Immature natural killer cell (primary cell): ENCODE measurements around the gene IRF6. TPM values are rescaled to one million over a fixed set of nuclear protein-coding genes. Genes with fewer than 3 reads are reported as not detected.
A peak's percentile ranks its signal among the peaks of the same experiment; 100 is the strongest.

Source experiments
- DNase-seq, 3 donors: peaks; one replicate each; pipeline ENCODE4 v3.0.0; 2022; ENCODE audit warnings: mixed read lengths in 1 of 3
- H3K27ac Mint-ChIP-seq, 6 donors: one replicate each; pipeline ENCODE4 v1.8.0; 2020; ENCODE audit warnings: mixed read lengths in 6 of 6, mild to moderate bottlenecking in 5 of 6, inconsistent platforms in 4 of 6, moderate library complexity in 3 of 6
- H3K27me3 Mint-ChIP-seq, 3 donors: one replicate each; pipeline ENCODE4 v1.8.0; 2020 to 2021; ENCODE audit warnings: low read depth in 3 of 3, mild to moderate bottlenecking in 3 of 3, mixed read lengths in 3 of 3, moderate library complexity in 3 of 3, inconsistent platforms in 1 of 3
- H3K36me3 Mint-ChIP-seq, 3 donors: one replicate each; pipeline ENCODE4 v1.8.0; 2020; ENCODE audit warnings: mixed read lengths in 3 of 3, inconsistent platforms in 2 of 3, mild to moderate bottlenecking in 2 of 3
- H3K4me1 Mint-ChIP-seq, 2 donors: one replicate each; pipeline ENCODE4 v1.8.0; 2020; ENCODE audit warnings: inconsistent platforms in 2 of 2, mild to moderate bottlenecking in 2 of 2, mixed read lengths in 2 of 2, moderate library complexity in 1 of 2
- H3K4me3 Mint-ChIP-seq, 5 donors: one replicate each; pipeline ENCODE4 v1.8.0; 2020; ENCODE audit warnings: mild to moderate bottlenecking in 5 of 5, mixed read lengths in 5 of 5, inconsistent platforms in 3 of 5, moderate library complexity in 3 of 5
- H3K9me3 Mint-ChIP-seq, 6 donors: one replicate each; pipeline ENCODE4 v1.8.0; 2020; ENCODE audit warnings: mild to moderate bottlenecking in 6 of 6, mixed read lengths in 6 of 6, inconsistent platforms in 4 of 6, moderate library complexity in 3 of 6
- polyA plus RNA-seq, 3 donors: library from polyadenylated mRNA; unstranded; fragments of 300-500 nt; fragmentation: Illumina TruSeq; gene quantifications; one replicate each; pipeline ENCODE4 v1.2.3, GENCODE V29; 2021

IRF6 gene
- 1 to 10 TPM in 2 of 3 donors, not detected in 1; 5.2 TPM for polyA plus RNA-seq

DNA sequence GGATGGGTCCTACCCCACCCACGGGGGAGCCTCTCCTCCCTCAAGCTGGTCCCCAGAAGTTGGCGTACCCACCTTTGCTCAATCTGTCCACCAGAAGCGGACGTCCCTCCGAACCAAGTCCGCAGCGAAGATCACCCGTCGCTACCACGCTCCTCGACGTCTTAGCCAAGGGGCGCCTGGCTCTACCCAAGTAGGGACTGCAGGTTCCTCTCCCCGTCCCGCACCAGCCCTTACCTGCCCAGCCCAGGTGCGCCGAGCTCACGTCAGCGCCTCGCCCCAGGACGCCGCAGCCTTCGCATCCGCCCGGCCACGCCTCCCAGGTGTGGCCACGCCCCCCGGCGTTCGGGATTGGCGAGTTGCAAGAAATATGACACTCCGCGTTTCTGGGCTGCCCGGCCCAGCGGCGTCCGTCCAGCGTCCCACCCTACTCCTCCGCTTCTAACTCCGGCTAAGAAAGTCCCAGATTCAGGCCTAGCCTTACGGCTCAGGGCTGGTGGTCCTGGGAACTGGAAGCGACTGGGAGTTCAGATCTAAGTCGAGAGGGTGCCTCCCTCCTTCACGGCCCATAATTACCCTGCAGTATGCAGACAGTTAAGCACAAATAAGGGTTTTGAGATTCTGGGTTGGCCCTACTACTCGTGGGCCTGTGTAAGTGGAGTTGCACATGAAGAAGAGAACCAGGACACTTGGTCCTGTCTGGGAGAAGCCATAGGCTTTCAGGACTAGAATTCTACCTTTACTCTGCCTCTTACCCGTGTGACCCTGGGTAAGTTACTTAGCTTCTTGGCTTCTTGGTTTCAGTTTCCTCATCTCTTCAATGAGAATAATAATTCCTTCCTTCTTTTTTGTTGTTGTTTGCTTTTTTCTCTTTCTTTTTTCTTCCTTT, at the start of gene IRF6:
TSS of gene IRF6 (minus strand) at position 268 of the 886 bp plus-strand sequence. CDS start 4,729 bp downstream, outside the sequence.
- peaks cover 0 to 6% (median 4%) of the 10 kb centered on the region in 3 donors for H3K36me3 Mint-ChIP-seq
- H3K27ac Mint-ChIP-seq, result peak within 1 kb of the TSS; percentile 90 to 97 (median 94)
- H3K4me3 Mint-ChIP-seq, result peak within 1 kb of the TSS; percentile 93 to 99 (median 95)
- H3K9me3 Mint-ChIP-seq, result no peaks in the 10 kb centered on the region
- DNase-seq, result peak; percentile 59 to 78 (median 71)
- peaks cover 0 to 6% (median 5%) of the 10 kb centered on the region in 3 donors for H3K27me3 Mint-ChIP-seq
- peaks cover 17 to 19% of the 10 kb centered on the region in 2 donors for H3K4me1 Mint-ChIP-seq

DNA sequence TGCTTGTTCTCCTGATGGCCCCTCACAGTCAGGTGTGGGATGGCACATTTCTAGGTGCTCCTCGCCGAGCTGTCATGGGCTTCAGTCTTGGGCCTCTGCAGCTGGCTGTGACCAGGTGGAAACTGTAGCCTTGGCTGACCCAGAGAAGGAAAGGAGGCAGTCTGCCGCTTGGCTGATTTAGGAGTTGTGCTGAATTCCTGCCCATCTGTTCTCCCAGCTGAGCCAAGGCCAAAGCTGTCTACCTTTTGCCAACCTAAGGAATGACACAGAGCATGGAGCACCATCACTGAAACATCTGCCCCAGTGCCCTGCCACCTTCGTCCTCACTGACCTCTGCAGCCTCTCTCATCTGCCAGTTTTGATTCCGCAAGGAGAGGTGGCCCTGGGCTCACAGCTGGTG, 49.7 kb upstream of the IRF6 start:
- no peak overlapping the region for H3K4me3 Mint-ChIP-seq
- no peaks in the 10 kb centered on the region for H3K27me3 Mint-ChIP-seq
- no peak for DNase-seq
- peaks cover 13 to 36% (median 28%) of the 10 kb centered on the region in 3 donors for H3K36me3 Mint-ChIP-seq
- H3K4me1 Mint-ChIP-seq, result no peaks in the 10 kb centered on the region
- no peaks in the 10 kb centered on the region for H3K9me3 Mint-ChIP-seq
- no peak overlapping the region for H3K27ac Mint-ChIP-seq

- Mint-ChIP-seq H3K27me3 (no peaks in the 10 kb centered on the region), H3K36me3 (peaks cover 18 to 38% (median 30%) of the 10 kb centered on the region in 3 donors), H3K4me1 (no peaks in the 10 kb centered on the region), H3K9me3 (no peaks in the 10 kb centered on the region), H3K27ac (no peak overlapping the region), H3K4me3 (no peak overlapping the region)
- DNase-seq, result no peak
Observed at GRCh38 chr1:209855006-209855405, 49.1 kb upstream of the IRF6 start.

GRCh38 chr1:209854196-209854595, 48.3 kb upstream of the IRF6 start:
- H3K4me1 Mint-ChIP-seq, result no peaks in the 10 kb centered on the region
- no peak overlapping the region for H3K4me3 Mint-ChIP-seq
- H3K9me3 Mint-ChIP-seq, result no peaks in the 10 kb centered on the region
- peaks cover 19 to 44% (median 35%) of the 10 kb centered on the region in 3 donors for H3K36me3 Mint-ChIP-seq
- no peaks in the 10 kb centered on the region for H3K27me3 Mint-ChIP-seq
- peak overlapping the region in 1 of 6 donors; percentile 26 for H3K27ac Mint-ChIP-seq
- no peak for DNase-seq

- Mint-ChIP-seq H3K27ac (peak overlapping the region in 1 of 6 donors; percentile 23), H3K4me3 (no peak overlapping the region), H3K36me3 (peaks cover 19 to 45% (median 35%) of the 10 kb centered on the region in 3 donors), H3K9me3 (no peaks in the 10 kb centered on the region), H3K27me3 (no peaks in the 10 kb centered on the region), H3K4me1 (no peaks in the 10 kb centered on the region)
- DNase-seq, result no peak
Observed at GRCh38 chr1:209853676-209854075, 47.7 kb upstream of the IRF6 start.

DNA sequence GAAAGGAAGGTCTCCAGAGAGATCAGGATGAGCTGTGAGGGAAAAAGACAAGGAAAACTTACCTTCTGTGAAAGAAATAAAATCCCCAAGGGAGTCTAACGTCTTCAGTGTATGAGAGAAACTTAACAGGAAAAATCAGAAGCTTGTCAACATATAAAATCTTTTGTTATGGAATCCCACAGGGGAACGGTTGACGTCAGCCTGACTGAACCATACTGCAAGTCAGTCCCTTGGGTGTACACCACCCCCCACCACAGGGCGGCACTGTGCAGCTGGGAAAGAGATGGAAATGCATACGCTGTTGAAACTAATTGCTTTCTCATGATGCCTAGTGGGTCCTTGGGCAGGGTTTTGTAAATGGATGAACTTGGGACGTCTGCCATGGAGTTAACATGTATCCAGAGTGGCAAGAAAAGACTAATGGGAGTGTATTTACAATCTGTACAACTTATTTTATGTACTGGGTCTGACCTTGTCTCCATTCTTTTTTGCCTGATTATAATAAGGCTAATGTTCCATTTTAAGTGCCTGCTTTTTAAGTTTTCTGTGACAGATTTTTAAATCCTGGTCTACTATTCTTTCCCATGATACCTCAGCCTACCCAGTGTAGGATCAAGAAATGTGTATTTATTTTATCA, 44.5 kb upstream of the IRF6 start:
- peak overlapping the region in 2 of 6 donors; percentile 31 to 83 for H3K27ac Mint-ChIP-seq

GRCh38 chr1:209849388-209849787, 43.4 kb upstream of the IRF6 start:
- H3K4me1 Mint-ChIP-seq, result peaks cover 0 to 6% of the 10 kb centered on the region in 2 donors
- no peak overlapping the region for H3K4me3 Mint-ChIP-seq
- H3K36me3 Mint-ChIP-seq, result peaks cover 25 to 71% (median 42%) of the 10 kb centered on the region in 3 donors
- H3K9me3 Mint-ChIP-seq, result no peaks in the 10 kb centered on the region
- no peak overlapping the region for H3K27ac Mint-ChIP-seq
- H3K27me3 Mint-ChIP-seq, result no peaks in the 10 kb centered on the region
- DNase-seq, result no peak

More for the DNA sequence above, 44.5 kb upstream of the IRF6 start:
- Mint-ChIP-seq H3K27me3 (no peaks in the 10 kb centered on the region), H3K4me1 (peaks cover 0 to 6% of the 10 kb centered on the region in 2 donors), H3K36me3 (peaks cover 29 to 67% (median 47%) of the 10 kb centered on the region in 3 donors), H3K9me3 (no peaks in the 10 kb centered on the region), H3K4me3 (no peak overlapping the region)
- no peak for DNase-seq

DNA sequence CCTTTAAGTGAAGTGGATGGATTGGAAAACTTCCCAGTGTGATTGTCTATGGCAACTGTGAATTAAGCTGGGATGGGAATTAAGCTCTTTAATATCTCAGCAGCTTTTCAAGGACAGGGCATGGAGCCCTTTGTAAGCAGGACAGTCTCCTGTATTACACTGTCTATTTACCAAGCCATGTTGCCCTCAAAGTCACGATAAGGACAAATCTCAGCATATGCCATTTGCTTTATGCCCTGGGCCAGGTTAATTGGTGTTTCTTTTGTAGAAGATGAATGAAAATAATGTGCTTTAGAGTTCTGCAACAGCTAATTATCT, 39.4 kb upstream of the IRF6 start:
- Mint-ChIP-seq H3K4me3 (no peak overlapping the region), H3K27ac (no peak overlapping the region), H3K27me3 (no peaks in the 10 kb centered on the region), H3K4me1 (peaks cover 0 to 6% of the 10 kb centered on the region in 2 donors), H3K36me3 (peaks cover 26 to 74% (median 36%) of the 10 kb centered on the region in 3 donors), H3K9me3 (no peaks in the 10 kb centered on the region)
- no peak for DNase-seq

GRCh38 chr1:209844695-209845407, 38.9 kb upstream of the IRF6 start:
- Mint-ChIP-seq H3K4me1 (peaks cover 0 to 6% of the 10 kb centered on the region in 2 donors), H3K36me3 (peaks cover 21 to 76% (median 38%) of the 10 kb centered on the region in 3 donors), H3K27ac (no peak overlapping the region), H3K9me3 (no peaks in the 10 kb centered on the region), H3K27me3 (peaks cover 0 to 1% (median 0%) of the 10 kb centered on the region in 3 donors), H3K4me3 (no peak overlapping the region)
- no peak for DNase-seq

- peaks cover 0 to 1% (median 0%) of the 10 kb centered on the region in 3 donors for H3K27me3 Mint-ChIP-seq
- H3K4me3 Mint-ChIP-seq, result no peak overlapping the region
- no peaks in the 10 kb centered on the region for H3K9me3 Mint-ChIP-seq
- no peak overlapping the region for H3K27ac Mint-ChIP-seq
- H3K36me3 Mint-ChIP-seq, result peaks cover 29 to 77% (median 35%) of the 10 kb centered on the region in 3 donors
- no peak for DNase-seq
- H3K4me1 Mint-ChIP-seq, result no peaks in the 10 kb centered on the region
Observed at GRCh38 chr1:209840611-209841010, 34.7 kb upstream of the IRF6 start.

- Mint-ChIP-seq H3K36me3 (peaks cover 25 to 75% (median 38%) of the 10 kb centered on the region in 3 donors), H3K27ac (no peak overlapping the region), H3K9me3 (no peaks in the 10 kb centered on the region), H3K4me3 (no peak overlapping the region), H3K27me3 (peaks cover 0 to 1% (median 0%) of the 10 kb centered on the region in 3 donors), H3K4me1 (no peaks in the 10 kb centered on the region)
- DNase-seq, result no peak
Observed at GRCh38 chr1:209839875-209840546, 34.1 kb upstream of the IRF6 start.

GRCh38 chr1:209838537-209838936, 32.6 kb upstream of the IRF6 start:
- DNase-seq, result no peak
- H3K36me3 Mint-ChIP-seq, result peaks cover 37 to 79% (median 44%) of the 10 kb centered on the region in 3 donors
- peaks cover 0 to 3% of the 10 kb centered on the region in 2 donors for H3K4me1 Mint-ChIP-seq
- H3K27ac Mint-ChIP-seq, result no peak overlapping the region
- H3K4me3 Mint-ChIP-seq, result no peak overlapping the region
- H3K27me3 Mint-ChIP-seq, result peaks cover 0 to 1% (median 0%) of the 10 kb centered on the region in 3 donors
- H3K9me3 Mint-ChIP-seq, result no peaks in the 10 kb centered on the region

- H3K36me3 Mint-ChIP-seq, result peaks cover 38 to 79% (median 48%) of the 10 kb centered on the region in 3 donors
- H3K9me3 Mint-ChIP-seq, result no peaks in the 10 kb centered on the region
- no peak overlapping the region for H3K4me3 Mint-ChIP-seq
- no peak overlapping the region for H3K27ac Mint-ChIP-seq
- H3K27me3 Mint-ChIP-seq, result peaks cover 0 to 1% (median 0%) of the 10 kb centered on the region in 3 donors
- no peak for DNase-seq
- peaks cover 0 to 3% of the 10 kb centered on the region in 2 donors for H3K4me1 Mint-ChIP-seq
Observed at GRCh38 chr1:209837671-209838070, 31.7 kb upstream of the IRF6 start.
